LoVo (cell line): Measurements from ENCODE around the gene DNHD1.

ENCODE experiments used
- DNase-seq: peaks from one replicate; pipeline ENCODE4 v3.0.0-alpha.2; 2016; ENCODE audit warnings: low spot score

The DNHD1 gene

GRCh38 chr11:6588018-6588417, 90.9 kb downstream of the DNHD1 start:
- no peak for DNase-seq

- DNase-seq, result no peak
Observed at GRCh38 chr11:6594142-6594768, 97.2 kb downstream of the DNHD1 start.

GRCh38 chr11:6596239-6596877, 99.3 kb downstream of the DNHD1 start:
- DNase-seq, result no peak

GRCh38 chr11:6598555-6598954, 101.5 kb downstream of the DNHD1 start:
- no peak for DNase-seq

- DNase-seq, result no peak
Observed at GRCh38 chr11:6599449-6599848, 102.4 kb downstream of the DNHD1 start.

GRCh38 chr11:6599881-6600390, 102.9 kb downstream of the DNHD1 start:
- DNase-seq, result no peak

- no peak for DNase-seq
Observed at GRCh38 chr11:6601041-6601461, 104.0 kb downstream of the DNHD1 start.

GRCh38 chr11:6602096-6602940, 105.2 kb downstream of the DNHD1 start:
- no peak for DNase-seq

GRCh38 chr11:6603287-6604080, 106.4 kb downstream of the DNHD1 start, which contains the start of the genes ILK and RRP8:
Gene ILK, plus strand, starts transcription at chr11:6603774. Its CDS starts 498 bp downstream, at chr11:6604272.
Gene RRP8, minus strand, starts transcription at chr11:6603616. Its CDS starts 114 bp downstream, at chr11:6603502.
- DNase-seq, result peak; percentile 88

- DNase-seq, result peak; percentile 28
Observed at GRCh38 chr11:6604081-6604626, 107.1 kb downstream of the DNHD1 start.

GRCh38 chr11:6604790-6605189, 107.7 kb downstream of the DNHD1 start:
- DNase-seq, result no peak

GRCh38 chr11:6606471-6607189, 109.5 kb downstream of the DNHD1 start:
- peak; percentile 92 for DNase-seq

- no peak for DNase-seq
Observed at GRCh38 chr11:6607190-6607795, 110.2 kb downstream of the DNHD1 start.

- no peak for DNase-seq
Observed at GRCh38 chr11:6608011-6608410, 110.9 kb downstream of the DNHD1 start.

GRCh38 chr11:6608726-6609501, 111.8 kb downstream of the DNHD1 start:
- DNase-seq, result no peak

GRCh38 chr11:6609502-6610015, 112.5 kb downstream of the DNHD1 start:
- no peak for DNase-seq

- no peak for DNase-seq
Observed at GRCh38 chr11:6610591-6610990, 113.5 kb downstream of the DNHD1 start.

- DNase-seq, result no peak
Observed at GRCh38 chr11:6611092-6611962, 114.2 kb downstream of the DNHD1 start.

GRCh38 chr11:6611963-6612212, 114.8 kb downstream of the DNHD1 start:
- DNase-seq, result no peak
